ENCODE data around the gene AGPAT3. TPM values are rescaled to one million over a fixed set of nuclear protein-coding genes. Genes with fewer than 3 reads are reported as not detected.
A peak's percentile ranks its signal among the peaks of the same experiment; 100 is the strongest.

Gene AGPAT3
- total RNA-seq, 1 donor from 2014 or later: 7.8 TPM

GRCh38 chr21:43925096-43925481, 60.1 kb downstream of the AGPAT3 start:
- TF ChIP-seq EZH2phosphoT487 (IDR thresholded peaks at IDR 0.05) (no peak), EZH2 (IDR thresholded peaks at IDR 0.05) (no peak), CTCF (IDR thresholded peaks at IDR 0.05) (no peak)
- Histone ChIP-seq H3K4me1 (peaks cover 33% of the 10 kb centered on the region), H3K79me2 (ENCODE audit: low read depth) (no peaks in the 10 kb centered on the region), H3K4me3 (no peak overlapping the region), H4K20me1 (ENCODE audit: low read depth) (peaks cover 7% of the 10 kb centered on the region), H3K9me3 (ENCODE audit: low read depth) (no peaks in the 10 kb centered on the region), H2AFZ (replicated peaks) (no peak overlapping the region), H3K9ac (no peak overlapping the region), H3K36me3 (no peaks in the 10 kb centered on the region), H3K4me2 (no peak overlapping the region), H3F3A (ENCODE audit: low read depth) (peaks cover 16% of the 10 kb centered on the region), H3K27ac (no peak overlapping the region), H3K27me3 (no peaks in the 10 kb centered on the region)
- H3K4me3 Mint-ChIP-seq: no peak overlapping the region
- H3K36me3 Mint-ChIP-seq: no peaks in the 10 kb centered on the region
- peaks cover 6% of the 10 kb centered on the region for H3K27me3 Mint-ChIP-seq (ENCODE audit: insufficient read depth, low read depth)
- DNase-seq (ENCODE audit: low spot score): no peak
- peak overlapping the region; percentile 76 for H3K27ac Mint-ChIP-seq
- H3K4me1 Mint-ChIP-seq: peaks cover 74% of the 10 kb centered on the region
- H3K9me3 Mint-ChIP-seq: no peaks in the 10 kb centered on the region

GRCh38 chr21:43925609-43926008, 60.6 kb downstream of the AGPAT3 start:
- Histone ChIP-seq H3K4me2 (no peak overlapping the region), H3K36me3 (no peaks in the 10 kb centered on the region), H2AFZ (replicated peaks) (no peak overlapping the region), H3K4me1 (peaks cover 28% of the 10 kb centered on the region), H3F3A (ENCODE audit: low read depth) (peaks cover 16% of the 10 kb centered on the region), H3K27ac (no peak overlapping the region), H3K4me3 (no peak overlapping the region), H3K9me3 (ENCODE audit: low read depth) (no peaks in the 10 kb centered on the region), H3K79me2 (ENCODE audit: low read depth) (no peaks in the 10 kb centered on the region), H4K20me1 (ENCODE audit: low read depth) (peaks cover 7% of the 10 kb centered on the region), H3K9ac (no peak overlapping the region), H3K27me3 (no peaks in the 10 kb centered on the region)
- Mint-ChIP-seq H3K4me3 (no peak overlapping the region), H3K36me3 (no peaks in the 10 kb centered on the region), H3K9me3 (no peaks in the 10 kb centered on the region), H3K27ac (peak overlapping the region; percentile 76), H3K4me1 (peaks cover 70% of the 10 kb centered on the region), H3K27me3 (ENCODE audit: insufficient read depth, low read depth) (peaks cover 6% of the 10 kb centered on the region)
- TF ChIP-seq CTCF (IDR thresholded peaks at IDR 0.05): no peak
- TF ChIP-seq EZH2 (IDR thresholded peaks at IDR 0.05): no peak
- no peak for TF ChIP-seq EZH2phosphoT487 (IDR thresholded peaks at IDR 0.05)
- DNase-seq (ENCODE audit: low spot score): no peak

- Histone ChIP-seq H3K4me3 (no peak overlapping the region), H3K9me3 (ENCODE audit: low read depth) (no peaks in the 10 kb centered on the region), H3K36me3 (no peaks in the 10 kb centered on the region), H3K9ac (no peak overlapping the region), H3K27ac (no peak overlapping the region), H2AFZ (replicated peaks) (no peak overlapping the region), H3K79me2 (ENCODE audit: low read depth) (no peaks in the 10 kb centered on the region), H3K4me2 (no peak overlapping the region), H3K4me1 (peaks cover 22% of the 10 kb centered on the region), H4K20me1 (ENCODE audit: low read depth) (peaks cover 2% of the 10 kb centered on the region), H3K27me3 (no peaks in the 10 kb centered on the region), H3F3A (ENCODE audit: low read depth) (peaks cover 12% of the 10 kb centered on the region)
- Mint-ChIP-seq H3K27me3 (ENCODE audit: insufficient read depth, low read depth) (peaks cover 4% of the 10 kb centered on the region), H3K4me1 (peaks cover 66% of the 10 kb centered on the region), H3K36me3 (no peaks in the 10 kb centered on the region), H3K9me3 (no peaks in the 10 kb centered on the region), H3K4me3 (no peak overlapping the region), H3K27ac (no peak overlapping the region)
- TF ChIP-seq EZH2phosphoT487 (IDR thresholded peaks at IDR 0.05): no peak
- TF ChIP-seq EZH2 (IDR thresholded peaks at IDR 0.05): no peak
- no peak for TF ChIP-seq CTCF (IDR thresholded peaks at IDR 0.05)
- DNase-seq (ENCODE audit: low spot score): no peak
Observed at GRCh38 chr21:43926196-43926595, 61.2 kb downstream of the AGPAT3 start.
